NCI-H69 (cell line): ENCODE measurements around the gene ERGIC1.

Experiments
- DNase-seq: peaks from one replicate; lab custom pipeline; 2025; lab: John Stamatoyannopoulos, UW

Gene ERGIC1

GRCh38 chr5:172864747-172865146, 30.7 kb downstream of the ERGIC1 start:
- no peak for DNase-seq

GRCh38 chr5:172866378-172866777, 32.3 kb downstream of the ERGIC1 start:
- DNase-seq = no peak

GRCh38 chr5:172866802-172867748, 33.0 kb downstream of the ERGIC1 start:
- no peak for DNase-seq

- no peak for DNase-seq
Measured at GRCh38 chr5:172867761-172868435, 33.8 kb downstream of the ERGIC1 start.

- DNase-seq = peak; percentile 11
Measured at GRCh38 chr5:172868436-172868923, 34.4 kb downstream of the ERGIC1 start.

GRCh38 chr5:172868924-172869591, 35.0 kb downstream of the ERGIC1 start:
- DNase-seq = no peak

- DNase-seq = no peak
Measured at GRCh38 chr5:172869691-172870090, 35.6 kb downstream of the ERGIC1 start.

- no peak for DNase-seq
Measured at GRCh38 chr5:172870291-172870714, 36.3 kb downstream of the ERGIC1 start.

GRCh38 chr5:172870715-172871461, 36.8 kb downstream of the ERGIC1 start:
- DNase-seq = no peak

GRCh38 chr5:172871536-172871935, 37.5 kb downstream of the ERGIC1 start:
- DNase-seq = no peak

GRCh38 chr5:172871982-172872381, 37.9 kb downstream of the ERGIC1 start:
- no peak for DNase-seq

- no peak for DNase-seq
Measured at GRCh38 chr5:172872997-172873491, 39.0 kb downstream of the ERGIC1 start.

GRCh38 chr5:172873513-172873912, 39.5 kb downstream of the ERGIC1 start:
- no peak for DNase-seq

- DNase-seq = no peak
Measured at GRCh38 chr5:172874647-172875504, 40.8 kb downstream of the ERGIC1 start.

GRCh38 chr5:172875505-172876279, 41.6 kb downstream of the ERGIC1 start:
- DNase-seq = no peak

- no peak for DNase-seq
Measured at GRCh38 chr5:172876578-172876977, 42.5 kb downstream of the ERGIC1 start.

- no peak for DNase-seq
Measured at GRCh38 chr5:172877466-172878260, 43.6 kb downstream of the ERGIC1 start.

GRCh38 chr5:172878585-172878932, 44.5 kb downstream of the ERGIC1 start:
- no peak for DNase-seq
